HT-29 (cell line): Measurements from ENCODE around the gene SCGB3A2. TPM values are rescaled to one million over a fixed set of nuclear protein-coding genes. Genes with fewer than 3 reads are reported as not detected.

Experiments used
- DNase-seq: peaks from one replicate; pipeline ENCODE4 v3.0.0-alpha.2; 2015; ENCODE audit warnings: low spot score
- total RNA-seq: library from RNA; depleted of rRNA; stranded (reverse); fragments of >200 nt; shearing (Covaris generic); gene quantifications from 2 replicates; pipeline ENCODE4 v1.2.3, GENCODE V29; 2014; rRNA removed

Gene SCGB3A2
- total RNA-seq, 1 experiment from 2014 or later: not detected

DNA sequence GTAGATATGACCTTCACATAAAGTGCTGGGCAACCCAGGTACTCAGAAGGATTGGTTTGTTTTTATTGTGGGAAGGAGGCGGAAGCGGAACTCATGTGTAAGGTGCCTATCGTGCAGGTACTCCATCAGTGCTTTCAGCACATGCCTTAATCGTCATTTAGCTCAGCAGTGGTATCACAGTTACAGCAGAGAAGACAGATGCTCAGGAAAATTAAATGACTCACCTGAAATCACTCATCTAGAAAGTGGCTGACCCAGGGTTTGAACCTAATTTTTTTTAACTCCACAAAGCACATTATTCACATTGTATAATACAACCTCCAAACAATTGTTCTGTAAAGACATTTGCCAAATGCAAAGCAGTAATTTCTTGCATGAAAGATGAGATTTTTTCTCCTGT lies 25.6 kb downstream of the SCGB3A2 start:
- no peak for DNase-seq

DNA sequence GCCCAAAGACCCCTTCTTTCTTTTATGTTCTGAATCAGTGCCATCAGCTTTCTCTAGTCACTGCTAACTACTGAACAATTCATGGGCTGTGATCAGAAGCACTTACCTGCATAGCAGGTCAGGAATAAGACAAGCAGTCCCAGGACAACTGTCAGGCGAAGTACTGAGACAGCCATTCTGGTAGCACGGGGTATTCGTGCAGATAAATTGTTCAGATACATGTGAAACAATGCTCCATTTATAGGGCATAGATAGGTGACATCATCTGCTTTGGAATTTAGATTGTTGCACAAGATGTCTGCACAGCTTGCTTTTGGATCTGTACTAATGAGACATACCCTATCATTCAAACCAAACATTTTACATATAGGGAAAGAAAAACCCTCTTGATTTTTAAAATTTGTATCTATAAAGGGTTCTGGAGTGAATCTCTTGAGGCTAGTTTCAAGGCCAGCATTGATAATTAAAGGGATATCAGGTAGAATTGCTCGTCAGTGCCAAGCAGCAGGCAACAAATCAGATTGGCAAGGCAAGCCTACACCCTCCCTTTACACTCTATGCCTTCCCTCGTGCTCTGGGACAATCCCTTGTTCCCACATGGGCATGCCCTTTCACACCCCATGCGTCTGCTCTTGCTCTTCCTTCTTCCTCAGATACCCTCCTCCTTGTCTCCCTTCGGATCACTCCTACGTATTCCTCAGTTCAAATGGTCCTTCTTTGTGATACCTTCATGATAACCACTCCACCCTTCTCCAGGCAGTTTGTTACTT lies 28.0 kb downstream of the SCGB3A2 start, which contains the start of gene C5orf46:
Gene C5orf46, minus strand, starts transcription at position 213 of the 770 bp plus-strand sequence. Its CDS starts 37 bp downstream, at position 176.
- DNase-seq: peak; percentile 33

DNA sequence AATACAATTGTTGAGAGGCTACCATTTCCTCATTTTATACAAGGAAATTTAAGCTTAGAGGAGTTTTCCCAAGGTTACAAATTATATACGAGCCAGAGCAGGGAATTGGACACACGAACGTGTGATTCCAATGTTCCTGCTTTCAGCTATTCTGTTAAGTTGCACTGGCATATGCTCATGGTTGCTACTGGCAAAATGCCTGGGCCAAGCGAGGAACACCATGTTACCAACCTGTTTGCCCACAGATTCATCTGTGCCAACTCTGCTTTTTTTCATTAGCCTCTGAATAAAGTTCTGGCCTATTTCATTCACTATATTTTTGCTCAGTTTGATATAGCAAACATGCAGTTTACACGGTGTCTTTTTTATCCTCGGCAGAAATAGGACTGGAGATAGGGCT lies 32.9 kb downstream of the SCGB3A2 start:
- DNase-seq: no peak

DNA sequence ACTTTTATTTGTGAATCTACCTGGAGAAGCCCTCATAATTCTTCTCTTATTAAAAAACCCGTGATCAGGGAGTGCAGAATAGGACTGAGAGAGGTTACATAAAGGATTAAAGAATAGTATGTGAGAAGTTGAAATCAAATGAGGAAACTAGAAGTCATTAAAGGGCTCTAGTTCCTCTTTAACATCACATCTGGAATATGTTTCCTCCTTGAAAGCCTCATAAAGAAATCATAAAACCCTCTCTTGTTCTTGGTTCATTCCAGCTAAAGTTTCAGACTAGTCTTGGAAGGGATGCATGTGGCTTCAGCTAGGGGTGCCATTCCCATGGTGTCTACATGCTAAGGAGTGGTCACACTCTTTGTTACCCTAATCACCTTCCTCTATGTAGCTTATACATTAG lies 33.5 kb downstream of the SCGB3A2 start:
- no peak for DNase-seq

DNA sequence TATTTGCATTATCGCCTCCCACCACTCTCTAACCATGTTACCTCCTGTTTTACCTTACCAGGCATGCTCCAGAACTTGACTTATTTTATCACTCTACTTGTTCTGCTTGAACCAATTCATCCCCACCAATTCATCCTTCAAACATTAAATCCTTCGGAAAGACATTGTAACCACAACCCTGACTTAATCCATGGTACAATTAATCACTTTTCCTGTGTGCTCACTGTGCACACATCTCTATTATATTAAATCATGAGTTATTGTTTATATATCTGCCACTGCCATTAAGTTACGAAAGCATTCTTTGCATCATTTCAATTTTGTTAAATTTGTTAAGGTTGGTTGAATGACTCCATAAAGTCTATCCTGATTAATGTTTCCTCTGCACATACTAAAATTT lies 35.3 kb downstream of the SCGB3A2 start:
- no peak for DNase-seq

DNA sequence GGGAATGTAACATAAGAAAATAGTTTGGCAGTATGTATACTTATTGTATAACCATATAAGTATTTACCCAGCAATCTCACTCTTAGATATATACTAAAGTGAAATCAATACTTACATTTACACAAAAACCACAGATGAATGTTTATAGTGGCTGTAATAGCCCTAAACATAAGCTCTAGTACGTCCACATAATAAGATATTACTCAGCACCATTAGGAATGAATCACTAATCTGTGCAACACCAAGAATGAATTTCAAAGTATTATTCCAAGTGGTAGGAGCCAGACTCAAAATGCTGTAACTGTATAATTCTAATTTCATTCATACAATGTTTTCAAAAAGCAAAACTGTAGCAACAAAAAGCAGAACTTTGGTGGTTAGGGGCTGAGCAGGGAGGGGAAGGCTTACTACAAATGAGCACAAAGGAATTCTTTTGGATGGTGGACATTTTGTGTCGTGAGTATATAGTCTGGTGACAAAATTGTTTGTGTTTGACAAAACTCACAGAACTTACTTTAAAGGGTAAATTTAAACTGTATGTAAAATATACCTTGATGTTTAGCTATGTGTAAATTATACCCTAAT lies 39.7 kb downstream of the SCGB3A2 start:
- no peak for DNase-seq

DNA sequence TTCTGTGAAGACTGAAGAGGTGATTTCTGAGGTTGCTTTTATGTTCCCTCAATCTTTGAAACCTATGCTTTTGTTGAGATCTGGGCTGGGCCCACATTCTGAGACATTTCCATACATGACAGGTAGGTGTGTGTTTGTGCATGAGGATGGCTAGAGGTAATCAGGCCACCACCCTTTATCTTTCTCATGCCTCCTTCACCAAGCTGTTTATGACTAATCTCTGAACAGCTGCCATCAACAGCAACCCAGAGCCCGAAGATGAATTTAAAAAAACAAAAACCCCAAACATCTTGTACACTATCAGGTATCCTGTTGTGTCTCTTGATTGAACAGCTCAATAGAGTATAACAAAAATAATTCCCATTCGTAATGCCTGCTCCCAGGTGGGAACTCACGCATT lies 40.4 kb downstream of the SCGB3A2 start:
- DNase-seq: no peak

DNA sequence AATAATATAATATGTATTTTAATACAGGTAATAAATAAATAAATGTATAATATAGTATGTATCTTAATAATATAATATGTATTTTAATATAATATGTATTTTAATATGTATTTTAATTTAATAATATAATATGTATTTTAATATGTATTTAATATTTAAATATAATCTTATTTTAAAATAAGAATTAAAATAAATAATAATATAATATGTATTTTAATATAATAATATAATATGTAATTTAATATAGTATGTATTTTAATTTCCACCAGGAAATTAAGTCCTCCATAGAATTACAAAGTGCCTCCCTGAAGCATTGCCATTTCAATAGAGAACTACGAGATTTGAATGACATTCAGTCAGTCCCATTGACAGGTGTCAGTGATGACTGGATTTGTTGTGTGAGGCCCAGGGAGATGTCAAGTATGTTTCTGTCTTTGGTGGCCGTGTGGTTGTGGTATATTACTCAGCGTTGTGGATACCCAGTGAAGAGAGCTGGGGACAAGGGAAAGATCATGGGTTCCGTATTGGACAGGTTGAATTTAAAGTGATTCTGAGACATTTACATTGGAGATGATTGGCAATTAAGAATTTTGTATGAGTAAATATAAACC lies 42.0 kb downstream of the SCGB3A2 start:
- no peak for DNase-seq

DNA sequence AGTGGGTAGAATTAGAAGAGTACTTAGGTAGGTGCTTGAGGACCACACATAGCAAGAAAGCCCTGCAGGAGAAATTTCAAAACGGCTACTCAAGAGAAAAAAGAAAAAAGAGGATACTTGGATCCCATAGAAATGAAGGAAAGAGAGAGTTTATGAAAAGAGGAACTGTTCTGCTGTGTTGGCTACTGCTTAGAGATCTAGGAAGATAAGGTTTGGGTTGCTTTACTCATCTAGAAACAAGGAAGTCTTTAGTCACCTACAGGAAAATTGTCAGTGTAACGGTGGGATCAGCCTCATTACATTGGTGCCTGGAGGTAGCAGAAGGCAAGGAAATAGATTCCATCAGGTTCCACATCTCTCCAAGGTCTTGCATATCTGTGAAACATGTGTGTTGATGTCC lies 42.6 kb downstream of the SCGB3A2 start:
- DNase-seq: no peak

DNA sequence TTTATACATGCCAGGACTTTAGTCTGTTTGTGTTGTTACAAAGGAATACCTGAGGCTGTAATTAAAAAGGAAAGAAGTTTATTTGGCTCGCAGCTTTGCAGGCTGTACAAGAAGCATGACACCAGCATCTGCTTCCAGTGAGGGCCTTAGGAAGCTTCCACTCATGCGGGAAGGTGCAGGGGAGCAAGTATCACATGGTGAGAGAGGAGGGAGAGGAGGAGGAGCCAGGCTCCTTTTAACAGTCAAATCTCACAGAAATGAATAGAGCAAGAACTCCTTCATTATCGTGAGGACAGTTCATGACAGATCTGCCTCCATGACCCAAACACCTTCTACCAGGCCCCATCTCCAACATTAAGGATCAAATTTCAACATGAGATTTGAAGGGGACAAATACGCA lies 46.5 kb downstream of the SCGB3A2 start:
- DNase-seq: no peak

DNA sequence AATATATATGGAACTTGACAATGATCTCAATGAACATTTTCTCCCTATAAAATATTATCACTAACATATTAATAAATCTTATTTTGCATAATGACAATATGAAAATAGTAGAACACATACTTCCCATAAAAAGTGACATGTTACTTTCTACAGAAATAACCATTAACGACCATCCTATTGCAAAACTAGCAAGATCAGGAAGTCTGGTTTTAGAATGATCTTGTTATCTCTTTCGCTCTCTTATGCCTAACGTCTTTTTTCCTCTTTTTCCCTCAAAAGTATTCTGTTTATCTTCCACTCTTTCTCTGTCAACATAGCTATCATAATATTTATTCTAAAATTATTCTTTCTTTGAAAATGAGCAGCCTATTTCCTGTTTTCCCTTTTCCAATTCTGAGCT lies 49.4 kb downstream of the SCGB3A2 start:
- DNase-seq: no peak

DNA sequence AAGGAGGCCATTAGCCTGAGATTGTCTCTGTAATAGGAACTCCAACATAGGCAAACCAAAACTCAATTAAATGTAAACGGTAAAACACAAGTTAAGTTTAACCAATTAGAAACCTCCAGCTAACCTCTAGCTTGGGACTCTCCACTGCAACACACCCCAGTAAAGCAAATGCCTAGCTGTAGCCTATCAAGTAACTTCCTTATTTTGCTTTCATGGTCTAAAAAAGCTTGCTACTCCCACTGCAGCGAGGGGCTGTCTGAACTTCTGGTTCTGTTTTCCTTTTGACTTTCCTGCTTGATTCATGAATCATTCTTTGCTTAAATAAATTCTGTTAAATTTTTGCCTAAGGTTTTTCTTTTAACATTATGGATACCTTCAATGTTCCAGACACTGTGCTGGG lies 52.3 kb downstream of the SCGB3A2 start:
- DNase-seq: no peak

Other genes starting within 250 kb of the SCGB3A2 start
- 0.03 and 0.26 TPM in 2 replicates for gene JAKMIP2, start 96.0 kb upstream of the SCGB3A2 start, total RNA-seq
- gene SPINK1, start 47.0 kb upstream of the SCGB3A2 start, total RNA-seq: 21.4 and 22.5 TPM in 2 replicates
- gene C5orf46, start 27.8 kb downstream of the SCGB3A2 start, total RNA-seq: not detected in 2 replicates
- gene SPINK5, start 185.3 kb downstream of the SCGB3A2 start, total RNA-seq: 0.39 and 0.76 TPM in 2 replicates